ENCODE results near the gene REC8. TPM values are rescaled to one million over a fixed set of nuclear protein-coding genes. Genes with fewer than 3 reads are reported as not detected.
A peak's percentile ranks its signal among the peaks of the same experiment; 100 is the strongest.

REC8 gene
- total RNA-seq, 1 donor from 2014 or later, result 10.1 TPM

- no peak for DNase-seq (ENCODE audit: low spot score)
Observed at GRCh38 chr14:24159777-24160498, 11.9 kb upstream of the REC8 start.

- no peak for DNase-seq (ENCODE audit: low spot score)
Observed at GRCh38 chr14:24160499-24160849, 11.4 kb upstream of the REC8 start.

GRCh38 chr14:24160850-24161804 lies 10.8 kb upstream of the REC8 start, which contains the start of gene IRF9:
IRF9 (plus strand) TSS chr14:24161265; CDS start chr14:24162145, 880 bp downstream.
- DNase-seq (ENCODE audit: low spot score), result peak; percentile 97

GRCh38 chr14:24162093-24162492 lies 9.8 kb upstream of the REC8 start:
- DNase-seq (ENCODE audit: low spot score), result no peak

GRCh38 chr14:24164518-24164991 lies 7.3 kb upstream of the REC8 start:
- no peak for DNase-seq (ENCODE audit: low spot score)

GRCh38 chr14:24165785-24166184 lies 6.1 kb upstream of the REC8 start:
- no peak for DNase-seq (ENCODE audit: low spot score)

- no peak for DNase-seq (ENCODE audit: low spot score)
Observed at GRCh38 chr14:24167469-24168114, 4.3 kb upstream of the REC8 start.

- DNase-seq (ENCODE audit: low spot score), result no peak
Observed at GRCh38 chr14:24172261-24172860, 481 bp downstream of the REC8 start.

- DNase-seq (ENCODE audit: low spot score), result no peak
Observed at GRCh38 chr14:24172871-24173281, 996 bp downstream of the REC8 start.

- no peak for DNase-seq (ENCODE audit: low spot score)
Observed at GRCh38 chr14:24176599-24176998, 4.7 kb downstream of the REC8 start.

GRCh38 chr14:24177041-24177825 lies 5.4 kb downstream of the REC8 start:
- DNase-seq (ENCODE audit: low spot score), result no peak

- no peak for DNase-seq (ENCODE audit: low spot score)
Observed at GRCh38 chr14:24177891-24178290, 6.0 kb downstream of the REC8 start.

GRCh38 chr14:24178399-24179178 lies 6.7 kb downstream of the REC8 start:
- no peak for DNase-seq (ENCODE audit: low spot score)

- no peak for DNase-seq (ENCODE audit: low spot score)
Observed at GRCh38 chr14:24179294-24179960, 7.5 kb downstream of the REC8 start.

- DNase-seq (ENCODE audit: low spot score), result no peak
Observed at GRCh38 chr14:24179961-24180796, 8.3 kb downstream of the REC8 start.

GRCh38 chr14:24181371-24182077 lies 9.6 kb downstream of the REC8 start:
- no peak for DNase-seq (ENCODE audit: low spot score)

GRCh38 chr14:24182110-24182882 lies 10.4 kb downstream of the REC8 start:
- DNase-seq (ENCODE audit: low spot score), result no peak
